HepG2 (cell line): ENCODE measurements around the gene MYOM1. TPM values are rescaled to one million over a fixed set of nuclear protein-coding genes. Genes with fewer than 3 reads are reported as not detected.

ENCODE experiments used
- ATAC-seq: fragments of 200-7000 bp; cut with Tn5 transposase; 3 replicates; pipeline ENCODE4 v1.9.1; 2020; ENCODE audit warnings: mild to moderate bottlenecking, moderate library complexity
- BruUV-seq: library from RNA; stranded (reverse); fragments of 400-500 nt; replicated peaks from 2 replicates; lab custom pipeline; 2021; lab: Mats Ljungman, UMichigan
- CTCF ChIA-PET: fragments of 300-600 bp; formaldehyde crosslinking; extraction: SDS; loops from one replicate; lab custom pipeline; 2021; ENCODE audit warnings: low total read pairs, inconsistent platforms, low intra/inter-chr PET ratio; lab: Yijun Ruan, JAX
- POLR2A ChIA-PET: fragments of 350-600 bp; sonication (Branson Sonifier 250); formaldehyde crosslinking; loops from one replicate; lab custom pipeline; 2020; ENCODE audit warnings: antibody characterized with exemption, inconsistent platforms; lab: Yijun Ruan, JAX
- DNase-seq: peaks from one replicate; pipeline ENCODE4 v3.0.0-alpha.2; 2015; ENCODE audit warnings: low spot score
- FAIRE-seq: peaks from 3 replicates; lab custom pipeline; 2011; peaks lifted over from hg19 to GRCh38; lab: Jason Lieb, UNC
- H2AFZ ChIP-seq: one replicate; pipeline ENCODE4 v1.6.1; 2011; ENCODE audit warnings: low read length, inconsistent platforms
- H3K27ac ChIP-seq: fragments of 300-600 bp; 3 replicates; pipeline ENCODE4 v1.8.0; 2011; ENCODE audit warnings: mixed run types, mild to moderate bottlenecking, mixed read lengths, low read length, inconsistent platforms; ENCODE audit not compliant: insufficient read depth; ENCODE audit errors: extremely low read length
- H3K27me3 ChIP-seq, 2 experiments: fragments of 200-600 bp in 1 of 2; 2 replicates in 1 of 2; 3 replicates in 1 of 2; pipeline versions ENCODE4 v1.6.0 to v1.8.0; 2011; ENCODE audit warnings: low read length in 2 of 2, mild to moderate bottlenecking in 2 of 2, moderate library complexity in 2 of 2, inconsistent platforms in 1 of 2; ENCODE audit not compliant: insufficient read depth in 2 of 2, control insufficient read depth in 1 of 2
- H3K36me3 ChIP-seq, 2 experiments: fragments of 200-600 bp in 1 of 2; replicated peaks in 1 of 2; 2 replicates in 1 of 2; 3 replicates in 1 of 2; pipeline versions ENCODE4 v1.5.1 to v1.8.0; 2011; ENCODE audit warnings: low read length in 2 of 2, inconsistent platforms in 1 of 2; ENCODE audit not compliant: insufficient read depth in 2 of 2, control insufficient read depth in 1 of 2
- H3K4me1 ChIP-seq: 2 replicates; pipeline ENCODE4 v1.5.1; 2012; ENCODE audit warnings: low read length, inconsistent platforms; ENCODE audit not compliant: insufficient read depth
- H3K4me2 ChIP-seq: 2 replicates; pipeline ENCODE4 v1.6.0; 2011; ENCODE audit warnings: low read depth, low read length, inconsistent platforms
- H3K4me3 ChIP-seq, 3 experiments: fragments of 200-600 bp in 1 of 3; sonication (generic), shearing (Covaris generic) in 1 of 3; replicated peaks in 1 of 3; 2 replicates each; pipeline ENCODE4 v1.5.1; 2011 to 2016; ENCODE audit warnings: low read length in 3 of 3, inconsistent platforms in 2 of 3, low read depth in 2 of 3, mild to moderate bottlenecking in 2 of 3, control low read depth in 1 of 3, mixed read lengths in 1 of 3; ENCODE audit not compliant: insufficient read depth in 1 of 3
- H3K79me2 ChIP-seq: one replicate; pipeline ENCODE4 v1.6.1; 2011; ENCODE audit warnings: low read length, inconsistent platforms; ENCODE audit not compliant: insufficient read depth
- H3K9ac ChIP-seq: 2 replicates; pipeline ENCODE4 v1.6.0; 2011; ENCODE audit warnings: mild to moderate bottlenecking, low read depth, low read length, inconsistent platforms; ENCODE audit not compliant: insufficient read depth
- H3K9me3 ChIP-seq: 2 replicates; pipeline ENCODE4 v1.5.1; 2012; ENCODE audit warnings: mild to moderate bottlenecking, low read length
- H4K20me1 ChIP-seq: 2 replicates; pipeline ENCODE4 v1.6.0; 2011; ENCODE audit warnings: inconsistent platforms, mild to moderate bottlenecking, low read length, moderate library complexity; ENCODE audit not compliant: insufficient read depth
- ATRX ChIP-seq: sonication (generic); formaldehyde crosslinking; IDR thresholded peaks from 2 replicates; pipeline ENCODE4 v1.4.0; 2020; ENCODE audit warnings: missing genetic modification reagents, borderline replicate concordance
- FUBP1 ChIP-seq: sonication (generic); formaldehyde crosslinking; IDR thresholded peaks from 2 replicates; pipeline ENCODE4 v1.5.1; 2020; ENCODE audit warnings: missing genetic modification reagents, mild to moderate bottlenecking, borderline replicate concordance
- MIXL1 ChIP-seq: IDR thresholded peaks from 2 replicates; pipeline ENCODE4 v1.6.1; 2016
- MLX ChIP-seq: IDR thresholded peaks from 2 replicates; pipeline ENCODE4 v1.6.1; 2016
- PHF8 ChIP-seq: sonication (generic); formaldehyde crosslinking; IDR thresholded peaks from 2 replicates; pipeline ENCODE4 v1.5.0; 2020; ENCODE audit warnings: missing genetic modification reagents
- SRSF1 ChIP-seq: fragments of 200-400 bp; formaldehyde crosslinking; optimal IDR thresholded peaks from 2 replicates; pipeline ENCODE3; 2017; ENCODE audit warnings: mild to moderate bottlenecking, low read depth, low read length, moderate library complexity
- THAP11 ChIP-seq: IDR thresholded peaks from 2 replicates; pipeline ENCODE4 v1.6.1; 2016; ENCODE audit warnings: missing biosample characterization, missing genetic modification reagents
- ZBTB49 ChIP-seq: sonication (generic); formaldehyde crosslinking; IDR thresholded peaks from 2 replicates; pipeline ENCODE4 v1.4.0; 2020; ENCODE audit warnings: missing genetic modification reagents, borderline replicate concordance
- ZNF124 ChIP-seq: sonication (generic); formaldehyde crosslinking; IDR thresholded peaks from 2 replicates; pipeline ENCODE4 v1.4.0; 2020; ENCODE audit warnings: missing genetic modification reagents
- ZNF549 ChIP-seq: sonication (generic); formaldehyde crosslinking; IDR thresholded peaks from 2 replicates; pipeline ENCODE4 v1.5.0; 2020; ENCODE audit warnings: missing genetic modification reagents
- ZNF652 ChIP-seq: IDR thresholded peaks from 2 replicates; pipeline ENCODE4 v1.6.1; 2016; ENCODE audit warnings: low read depth, borderline replicate concordance
- ZNF878 ChIP-seq: sonication (generic); formaldehyde crosslinking; IDR thresholded peaks from 2 replicates; pipeline ENCODE4 v1.8.1; 2023; ENCODE audit warnings: mild to moderate bottlenecking, missing genetic modification reagents, moderate library complexity
- WGBS: methylation state at CpG from one replicate; pipeline ENCODE4 v1.1.6; 2017; ENCODE audit warnings: low lambda C conversion rate; 5-methylcytosine and 5-hydroxymethylcytosine counted together
- in situ Hi-C: cut with HindIII; loops from 2 replicates; pipeline ENCODE4 v1.10.0; 2017; ENCODE audit warnings: low pct_unique_long_range_greater_than_20kb; ENCODE audit not compliant: extremely low pct_ligation_motif_present
- intact Hi-C: fragments of 100-400 bp; cut with micrococcal nuclease; formaldehyde crosslinking; loops from one replicate; pipeline ENCODE4 v1.10.0; 2022; ENCODE audit not compliant: unreplicated experiment
- polyA plus RNA-seq, 8 experiments: library from polyadenylated mRNA; depleted of rRNA in 3 of 8; stranded (reverse) in 7 of 8; unstranded in 1 of 8; fragments of >200 nt; fragmentation: Illumina TruSeq in 4 of 8; extraction: Trizol in 4 of 8; gene quantifications; 2 replicates each; pipeline versions ENCODE4 v1.2.1 to v1.2.3, GENCODE V29; 2011 to 2016; ENCODE audit warnings: low read depth in 4 of 8, missing spikeins in 1 of 8, mixed read lengths in 1 of 8; ENCODE audit not compliant: insufficient read depth in 1 of 8
- total RNA-seq, 5 experiments: library from RNA; depleted of rRNA; stranded (reverse); fragments of >200 nt; fragmentation: Illumina TruSeq; extraction: Trizol; gene quantifications; 2 replicates each; pipeline ENCODE4 v1.2.3, GENCODE V29; 2016; ENCODE audit warnings: low read depth in 1 of 5
- TF ChIP-seq, protein P1 (sequence below): sonication (generic); formaldehyde crosslinking; IDR thresholded peaks from 2 replicates; pipeline ENCODE4 v1.9.0; 2021; ENCODE audit warnings: missing genetic modification reagents, mild to moderate bottlenecking, borderline replicate concordance

The MYOM1 gene
- total and polyA plus RNA-seq, 2 of the 13 experiments (the other 11 are each of a cell fraction or from before 2014, with no cell fraction given): 0.46 to 0.98 TPM

DNA sequence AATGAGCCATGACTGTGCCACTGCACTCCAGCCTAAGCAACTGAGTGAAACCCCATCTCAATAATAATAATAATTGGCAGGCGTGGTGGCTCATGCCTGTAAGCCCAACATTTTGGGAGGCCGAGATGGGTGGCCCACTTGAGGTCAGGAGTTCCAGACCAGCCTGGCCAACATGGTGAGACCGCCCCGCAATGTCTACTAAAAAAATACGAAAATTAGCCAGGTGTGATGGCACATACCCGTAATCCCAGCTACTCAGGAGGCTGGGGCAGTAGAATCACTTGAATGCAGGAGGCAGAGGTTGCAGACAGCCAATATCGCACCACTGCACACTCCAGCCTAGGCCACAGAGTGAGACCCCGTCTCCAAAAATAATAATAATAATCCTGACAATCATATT, 178.9 kb downstream of the MYOM1 start:
- DNase-seq (no peak), ATAC-seq (no peak), FAIRE-seq (no peak)
- peaks cover 77% of the 10 kb centered on the region for H3K4me1 ChIP-seq
- H3K9me3 ChIP-seq: no peaks in the 10 kb centered on the region
- no peaks in the 10 kb centered on the region for H3K79me2 ChIP-seq
- H3K27me3 ChIP-seq: no peaks in the 10 kb centered on the region; a peak in 1 of 5 replicates
- in situ Hi-C loops: loop anchor here (25.0 kb wide), 1 partner anchor 571 kb away; no protein-coding TSS in a partner anchor
- no peak for TF ChIP-seq ZNF878 (CRISPR knock-in tag)
- no peak overlapping the region for H3K27ac ChIP-seq
- ChIA-PET CTCF (no interaction called here), POLR2A (no interaction called here)
- H3K9ac ChIP-seq: no peak overlapping the region
- no peaks in the 10 kb centered on the region for H4K20me1 ChIP-seq
- no peaks in the 10 kb centered on the region for H3K36me3 ChIP-seq
- no TSS peak for BruUV-seq
- intact Hi-C loops: no loop called here
- no peak overlapping the region for H3K4me3 ChIP-seq
- H3K4me2 ChIP-seq: no peak overlapping the region
- 93% methylated on average over 8 of the region's 8 CpGs for WGBS
- no peak overlapping the region for H2AFZ ChIP-seq

- ChIA-PET CTCF (no interaction called here), POLR2A (no interaction called here)
- ATAC-seq: no peak
- Histone ChIP-seq H3K27me3 (no peaks in the 10 kb centered on the region; a peak in 1 of 5 replicates), H3K27ac (no peak overlapping the region), H3K4me1 (peaks cover 77% of the 10 kb centered on the region), H2AFZ (no peak overlapping the region), H3K4me2 (no peak overlapping the region), H3K79me2 (no peaks in the 10 kb centered on the region), H3K9me3 (no peaks in the 10 kb centered on the region), H4K20me1 (no peaks in the 10 kb centered on the region), H3K36me3 (no peaks in the 10 kb centered on the region), H3K4me3 (no peak overlapping the region), H3K9ac (no peak overlapping the region)
- FAIRE-seq: no peak
- in situ Hi-C loops (loop anchor here (25.0 kb wide), 1 partner anchor 572 kb away; no protein-coding TSS in a partner anchor), intact Hi-C loops (no loop called here)
- 100% methylated on average over 2 of the region's 2 CpGs for WGBS
- no TSS peak for BruUV-seq
- DNase-seq: no peak
- no peak for TF ChIP-seq MIXL1 (CRISPR knock-in tag)
- TF ChIP-seq ZNF652 (CRISPR knock-in tag): no peak
- TF ChIP-seq ZNF124: no peak
- TF ChIP-seq ZNF549 (CRISPR knock-in tag): no peak
- no peak for TF ChIP-seq PHF8 (CRISPR knock-in tag)
- no peak for TF ChIP-seq ATRX (CRISPR knock-in tag)
- no peak for TF ChIP-seq ZBTB49
- TF ChIP-seq, protein P1, sequence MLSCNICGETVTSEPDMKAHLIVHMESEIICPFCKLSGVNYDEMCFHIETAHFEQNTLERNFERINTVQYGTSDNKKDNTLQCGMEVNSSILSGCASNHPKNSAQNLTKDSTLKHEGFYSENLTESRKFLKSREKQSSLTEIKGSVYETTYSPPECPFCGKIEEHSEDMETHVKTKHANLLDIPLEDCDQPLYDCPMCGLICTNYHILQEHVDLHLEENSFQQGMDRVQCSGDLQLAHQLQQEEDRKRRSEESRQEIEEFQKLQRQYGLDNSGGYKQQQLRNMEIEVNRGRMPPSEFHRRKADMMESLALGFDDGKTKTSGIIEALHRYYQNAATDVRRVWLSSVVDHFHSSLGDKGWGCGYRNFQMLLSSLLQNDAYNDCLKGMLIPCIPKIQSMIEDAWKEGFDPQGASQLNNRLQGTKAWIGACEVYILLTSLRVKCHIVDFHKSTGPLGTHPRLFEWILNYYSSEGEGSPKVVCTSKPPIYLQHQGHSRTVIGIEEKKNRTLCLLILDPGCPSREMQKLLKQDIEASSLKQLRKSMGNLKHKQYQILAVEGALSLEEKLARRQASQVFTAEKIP: no peak
- no peak for TF ChIP-seq SRSF1
- no peak for TF ChIP-seq MLX (CRISPR knock-in tag)
- no peak for TF ChIP-seq FUBP1 (CRISPR knock-in tag)
- TF ChIP-seq THAP11 (CRISPR knock-in tag): no peak
Measured at GRCh38 chr18:3040173-3040572, 179.6 kb downstream of the MYOM1 start.
